GM19438 (cell line): ENCODE results near the gene FAM221B.

ENCODE experiments used
- ATAC-seq: cut with Tn5 transposase; IDR thresholded peaks from one replicate; pipeline ENCODE4 v1.9.1; 2021; ENCODE audit warnings: low read depth; ENCODE audit not compliant: unreplicated experiment

FAM221B gene, protein sequence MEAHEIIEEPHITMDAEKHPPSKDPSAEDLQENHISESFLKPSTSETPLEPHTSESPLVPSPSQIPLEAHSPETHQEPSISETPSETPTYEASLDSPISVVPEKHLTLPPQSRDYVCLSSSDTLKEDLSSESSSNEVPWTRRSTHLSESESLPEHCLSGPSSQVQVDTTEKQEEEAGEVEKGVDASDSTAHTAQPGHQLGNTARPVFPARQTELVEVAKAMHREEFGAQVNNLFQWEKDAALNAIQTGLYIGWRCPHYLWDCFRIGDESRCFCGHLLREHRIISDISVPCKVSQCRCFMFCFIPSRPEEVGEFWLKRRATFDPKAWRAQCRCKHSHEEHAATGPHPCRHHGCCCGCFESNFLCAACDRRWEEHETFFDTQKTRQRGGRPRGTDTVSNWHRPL

DNA sequence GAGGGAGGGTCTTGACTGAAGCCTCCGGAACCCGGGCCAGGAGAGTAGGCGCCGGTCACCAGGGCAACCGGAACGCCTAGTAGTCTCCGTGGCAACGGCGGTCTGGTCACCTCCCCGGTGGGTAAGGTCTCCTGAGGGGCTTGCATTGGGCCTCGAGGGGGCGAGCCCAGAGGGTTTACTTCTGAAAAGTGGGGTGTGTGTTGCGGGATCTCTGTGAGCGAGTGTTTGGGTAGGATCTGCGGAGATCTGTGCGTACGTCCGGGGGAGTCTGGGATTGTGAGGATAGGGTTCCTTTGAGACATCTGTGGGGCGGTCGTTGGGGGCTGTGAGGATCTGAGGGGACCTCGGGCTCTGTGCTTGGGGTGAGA, at the start of gene FAM221B:
TSS of gene FAM221B (minus strand) at position 17 of the 368 bp plus-strand sequence. CDS start 2,571 bp downstream, outside the sequence.
- no peak for ATAC-seq

DNA sequence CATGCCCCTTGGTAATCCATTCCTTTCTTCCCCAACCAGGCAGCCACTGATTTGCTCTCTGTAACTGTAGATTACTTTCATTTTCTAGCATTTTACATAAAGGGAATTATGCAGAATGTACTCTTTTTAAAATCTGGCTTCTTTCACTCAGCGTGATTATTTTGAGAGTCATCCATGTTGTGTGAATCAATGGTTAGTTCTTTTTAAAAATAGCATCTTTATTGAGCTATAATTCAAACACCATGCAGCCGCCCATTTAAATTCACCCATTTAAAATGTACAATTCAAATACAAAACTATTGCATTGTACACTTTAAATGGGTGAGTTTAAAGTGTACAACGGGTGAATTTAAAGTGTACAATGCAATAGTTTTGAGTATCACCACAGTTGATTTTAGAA, 44.0 kb upstream of the FAM221B start:
- ATAC-seq = no peak

DNA sequence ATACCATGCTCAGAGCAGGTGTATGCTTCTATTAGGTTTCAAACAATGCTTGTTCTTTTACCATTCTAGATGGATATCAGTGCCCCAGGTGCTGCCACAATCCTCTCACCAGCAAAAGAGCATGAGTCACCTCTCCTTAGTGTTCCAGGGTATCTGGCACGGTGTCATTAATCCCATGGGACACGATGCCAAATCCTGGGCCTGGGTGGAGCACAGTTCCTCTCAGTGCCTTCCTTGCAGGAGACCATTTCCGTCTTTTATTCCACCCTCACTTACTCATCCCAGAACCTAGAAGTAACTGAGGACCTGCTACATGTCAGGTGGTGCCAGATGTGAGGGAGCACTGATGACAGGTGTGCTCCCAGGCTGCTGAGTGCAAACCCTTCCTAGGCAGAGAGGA, 43.0 kb upstream of the FAM221B start:
- ATAC-seq = no peak

DNA sequence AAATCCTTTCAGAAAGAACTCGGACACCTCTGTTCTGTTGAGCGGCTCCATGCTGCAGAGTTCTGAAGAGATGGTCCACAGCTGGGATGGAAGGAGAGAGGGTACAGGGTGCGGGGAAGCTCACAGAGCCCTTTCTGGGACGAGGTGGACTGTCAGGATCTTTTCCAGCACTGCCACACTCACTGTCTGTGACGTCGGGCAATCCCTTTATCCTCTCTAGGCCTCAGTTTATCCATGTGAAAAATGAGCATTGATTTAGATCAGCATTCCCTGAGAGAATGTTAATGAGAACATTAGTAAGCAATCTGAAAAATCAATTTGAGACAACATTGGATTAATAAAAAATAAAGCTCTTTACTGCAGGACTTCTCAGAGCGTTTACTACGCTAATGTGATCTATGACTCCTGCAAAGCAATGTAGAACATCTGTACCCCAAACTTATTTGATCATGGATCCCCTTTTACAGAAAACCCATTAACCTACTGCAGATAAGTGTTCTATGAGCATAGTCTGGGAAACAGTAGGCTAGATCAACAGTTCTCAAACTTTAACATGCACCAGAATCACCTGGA, 41.9 kb upstream of the FAM221B start, which contains the start of gene OR13J1:
TSS of gene OR13J1 (minus strand) at position 51 of the 573 bp plus-strand sequence. CDS start at position 51, 0 bp downstream.
- ATAC-seq = no peak

DNA sequence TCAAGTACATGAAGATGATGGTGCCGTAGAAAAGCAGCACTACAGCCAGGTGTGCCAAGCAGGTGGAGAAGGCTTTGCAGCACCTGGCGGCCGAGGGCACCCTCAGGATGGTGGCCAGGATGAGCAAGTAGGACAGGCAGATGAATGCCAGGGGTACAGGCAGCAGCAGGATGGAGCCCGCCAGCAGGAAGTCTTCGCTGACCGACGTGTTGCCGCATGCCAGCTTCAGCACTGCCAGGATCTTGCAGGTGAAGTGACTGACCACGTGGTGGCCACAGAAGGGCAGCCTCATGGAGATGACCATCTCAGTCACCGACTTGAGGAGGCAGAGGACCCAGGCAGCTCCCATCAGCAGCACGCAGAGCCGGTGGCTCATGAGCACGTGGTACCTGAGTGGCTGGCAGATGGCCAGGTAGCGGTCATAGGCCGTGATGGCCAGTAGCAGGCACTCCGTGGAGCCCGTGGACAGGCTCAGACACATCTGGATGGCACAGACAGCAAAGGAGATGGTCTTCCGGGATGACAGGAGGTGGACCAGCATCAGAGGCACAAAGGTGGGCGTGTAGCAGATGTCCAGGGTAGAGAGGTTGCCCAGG, 41.2 kb upstream of the FAM221B start:
- no peak for ATAC-seq

DNA sequence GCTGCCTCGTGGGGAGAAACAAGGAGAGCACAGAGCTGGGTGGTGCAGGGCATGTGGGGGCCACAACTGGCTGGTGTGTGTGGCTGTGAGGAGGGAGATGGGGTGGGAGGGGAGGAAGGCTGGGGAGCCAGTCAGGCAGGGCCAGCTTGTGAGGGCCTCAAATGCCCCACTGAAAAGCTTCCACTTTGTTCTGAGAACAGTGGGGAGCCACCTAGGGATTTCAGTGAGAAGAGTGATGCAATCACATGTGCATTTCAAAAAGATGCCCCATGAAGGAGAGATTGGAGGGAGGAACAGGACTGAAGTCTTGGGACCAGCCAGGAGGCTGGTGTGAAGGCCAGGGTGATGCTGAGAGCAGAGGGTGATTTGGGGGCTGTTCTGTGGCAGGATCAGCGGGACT, 40.4 kb upstream of the FAM221B start:
- no peak for ATAC-seq

DNA sequence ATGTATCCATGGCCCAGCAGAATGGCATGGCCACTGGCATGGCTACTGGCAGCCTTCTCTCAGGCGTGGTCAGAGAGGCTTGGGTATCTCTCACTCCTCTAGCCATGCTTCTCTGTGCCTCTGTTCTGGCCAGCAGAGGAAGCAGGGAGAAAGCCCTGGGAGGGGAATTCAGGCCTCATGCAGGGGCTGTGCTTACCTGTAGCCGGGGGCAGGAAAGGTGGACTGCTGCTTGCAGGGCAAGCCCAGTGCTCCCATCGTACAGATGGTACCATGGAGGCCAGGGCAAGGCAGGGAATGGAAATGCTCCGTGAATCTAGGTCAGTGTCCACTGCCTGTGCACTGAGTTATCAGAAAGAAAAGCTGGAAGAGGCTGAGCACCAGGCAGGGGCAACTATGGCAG, 39.0 kb upstream of the FAM221B start:
- ATAC-seq = no peak

DNA sequence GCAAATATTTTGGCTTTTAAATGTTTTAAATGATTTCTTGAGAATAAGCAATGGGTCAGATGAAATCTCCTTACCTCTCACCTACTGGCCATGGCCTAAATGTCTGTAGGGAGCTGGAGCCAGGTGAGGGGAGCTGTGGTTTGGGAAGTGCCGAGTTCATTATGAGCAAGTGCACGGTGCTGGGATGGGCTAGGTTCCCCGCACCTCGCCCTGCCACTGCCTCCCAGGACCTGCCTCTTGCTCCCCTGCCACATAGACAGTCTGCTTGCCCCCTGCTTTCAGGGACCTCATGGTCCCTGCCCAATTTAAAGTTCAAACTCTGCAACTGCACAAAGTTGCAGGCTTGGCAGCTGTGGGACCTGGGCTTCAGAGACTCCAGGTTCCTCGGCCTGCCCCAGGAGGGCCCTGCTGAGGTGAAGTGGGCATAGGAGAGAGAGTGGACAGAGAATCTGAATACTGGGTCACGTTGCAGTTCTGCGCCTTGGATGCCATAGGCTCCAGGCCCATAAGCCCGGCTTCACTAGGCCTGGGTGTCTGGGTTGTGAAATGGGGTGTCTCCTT, 36.2 kb upstream of the FAM221B start:
- ATAC-seq = no peak

DNA sequence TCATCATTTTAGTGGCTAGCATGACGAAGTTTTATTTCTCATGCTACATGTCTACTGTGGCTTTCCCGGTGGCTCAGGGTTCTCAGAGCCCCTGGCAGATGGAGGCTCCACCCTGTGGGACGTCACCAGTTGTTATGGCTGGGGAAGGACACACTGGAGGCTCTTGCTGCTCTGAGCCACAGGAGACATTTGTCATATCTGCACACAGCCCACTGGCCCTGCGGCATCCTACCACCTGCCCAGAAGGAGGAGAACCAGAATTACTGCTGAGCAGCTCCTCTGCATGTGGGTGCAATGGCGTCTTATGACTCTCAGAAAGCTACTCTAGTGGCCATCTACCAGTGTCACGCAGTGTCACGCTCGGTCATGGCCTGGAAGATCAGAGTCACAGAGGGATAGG, 35.1 kb upstream of the FAM221B start:
- ATAC-seq = no peak

DNA sequence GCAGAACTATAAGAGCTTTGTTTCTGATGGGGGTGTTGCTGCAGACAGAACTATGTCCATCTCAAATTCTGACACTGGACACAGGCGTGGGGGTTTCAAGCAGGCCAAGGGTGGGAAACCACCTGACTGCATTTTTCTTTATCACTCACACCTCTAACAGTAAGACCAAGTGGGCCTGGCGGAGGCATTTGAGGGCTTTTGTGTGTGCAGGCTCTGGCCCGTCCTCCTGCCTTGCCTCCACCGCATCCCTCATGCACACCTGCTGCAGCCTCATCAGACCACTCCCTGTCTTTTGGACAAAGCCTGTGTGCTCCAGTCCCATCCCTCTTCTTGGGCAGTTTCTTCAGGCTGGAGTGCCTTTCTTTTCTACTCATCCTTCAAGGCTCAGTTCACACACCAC, 33.8 kb upstream of the FAM221B start:
- no peak for ATAC-seq

DNA sequence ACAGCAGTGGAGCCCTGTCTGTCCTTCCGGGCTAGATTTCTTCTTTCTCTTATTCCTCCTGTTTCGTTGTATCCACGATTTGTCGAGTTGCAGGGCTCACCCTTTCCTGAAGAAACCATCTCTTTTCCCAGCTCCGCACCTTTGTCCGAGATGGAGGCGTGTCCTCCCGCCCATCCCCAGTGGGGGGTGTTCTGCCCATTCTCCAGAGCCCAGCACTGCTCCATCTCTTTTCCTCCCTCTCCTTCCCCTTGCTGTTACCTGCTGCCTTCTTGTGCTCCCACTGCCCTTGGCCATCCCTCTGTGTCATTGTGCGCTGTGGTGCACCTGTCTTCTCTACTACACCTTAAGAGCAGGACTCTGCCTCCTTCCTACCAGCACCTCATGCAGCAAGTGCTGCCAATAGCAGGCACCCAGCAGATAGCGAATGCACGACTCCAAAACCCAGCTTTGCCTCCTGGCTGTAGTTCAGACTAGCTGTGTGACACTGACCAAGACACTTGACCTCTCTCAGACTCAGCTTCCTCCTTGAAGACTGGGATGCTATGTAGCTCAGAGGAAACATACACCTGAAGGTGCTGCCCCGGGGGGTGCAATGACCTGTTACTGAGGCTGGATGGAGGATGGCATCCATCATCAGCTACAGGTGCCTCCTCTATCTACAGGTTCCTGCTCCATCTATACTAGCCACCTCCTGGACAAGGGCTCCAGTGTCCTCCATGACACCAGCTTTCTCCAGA, 32.8 kb upstream of the FAM221B start:
- no peak for ATAC-seq

DNA sequence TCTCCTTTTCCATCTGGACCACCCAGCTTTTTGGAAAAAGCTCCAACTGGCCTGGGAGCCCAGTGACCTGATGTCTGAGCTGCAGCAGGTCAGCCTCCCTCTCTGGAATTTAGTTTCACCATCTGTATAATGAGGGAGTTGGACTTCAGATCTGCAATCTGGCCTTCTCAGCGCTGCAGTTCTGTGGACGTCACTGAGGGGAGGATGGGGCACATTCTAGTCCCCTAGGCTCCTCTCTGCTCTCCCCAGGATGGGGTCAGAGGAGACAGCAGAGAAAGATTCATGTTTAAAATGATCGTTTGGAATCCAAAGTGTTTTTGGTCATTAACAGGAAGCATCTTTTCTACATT, 31.4 kb upstream of the FAM221B start:
- no peak for ATAC-seq

DNA sequence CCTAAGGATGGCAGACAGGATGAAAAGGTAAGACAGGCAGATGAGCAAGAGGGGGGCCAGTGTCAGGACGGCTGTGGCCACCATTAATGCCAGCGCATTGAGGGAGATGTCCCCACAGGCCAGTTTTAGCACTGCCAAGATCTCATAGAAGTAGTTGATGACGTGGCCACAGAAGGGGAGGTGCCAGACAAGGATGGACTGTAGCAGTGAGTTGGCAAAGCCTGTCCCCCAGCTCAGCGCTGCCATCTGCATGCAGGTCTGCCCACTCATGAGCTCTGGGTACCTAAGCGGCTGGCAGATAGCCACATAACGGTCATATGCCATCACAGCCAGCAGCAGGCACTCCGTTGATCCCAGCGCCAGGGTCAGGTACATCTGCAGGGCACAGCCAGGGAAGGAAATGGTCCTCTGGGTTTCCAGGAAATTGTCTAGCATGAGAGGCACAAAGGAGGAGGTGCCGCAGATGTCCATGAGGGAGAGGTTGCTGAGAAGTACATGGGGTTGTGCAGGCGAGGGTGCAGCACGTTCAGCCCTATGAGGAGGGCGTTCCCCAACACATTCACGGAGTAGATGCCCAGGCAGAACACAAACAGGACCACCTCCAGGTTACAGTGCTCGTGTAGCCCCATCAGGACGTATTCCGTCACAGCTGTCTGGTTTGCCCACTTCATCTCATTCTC, 30.9 kb upstream of the FAM221B start:
- no peak for ATAC-seq

DNA sequence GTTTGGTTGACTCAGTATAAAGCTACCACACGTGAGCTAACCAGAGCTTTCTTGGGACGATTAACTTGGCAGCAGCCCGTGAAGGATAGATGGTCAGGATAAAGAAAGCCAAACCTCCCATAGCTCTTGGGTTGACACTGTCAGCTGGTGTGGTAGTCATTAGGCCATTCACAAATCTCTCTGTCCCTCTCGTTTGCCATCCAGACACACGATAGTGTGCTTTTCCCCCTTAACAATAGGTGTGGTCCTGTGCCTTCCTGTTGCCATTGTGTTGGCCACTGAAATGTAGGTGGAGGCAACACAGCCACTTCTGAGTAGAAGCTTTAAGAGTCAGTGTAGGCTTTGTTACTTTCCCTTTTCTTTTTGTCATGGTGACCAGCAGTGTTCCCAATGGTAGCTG, 29.9 kb upstream of the FAM221B start:
- ATAC-seq = no peak

DNA sequence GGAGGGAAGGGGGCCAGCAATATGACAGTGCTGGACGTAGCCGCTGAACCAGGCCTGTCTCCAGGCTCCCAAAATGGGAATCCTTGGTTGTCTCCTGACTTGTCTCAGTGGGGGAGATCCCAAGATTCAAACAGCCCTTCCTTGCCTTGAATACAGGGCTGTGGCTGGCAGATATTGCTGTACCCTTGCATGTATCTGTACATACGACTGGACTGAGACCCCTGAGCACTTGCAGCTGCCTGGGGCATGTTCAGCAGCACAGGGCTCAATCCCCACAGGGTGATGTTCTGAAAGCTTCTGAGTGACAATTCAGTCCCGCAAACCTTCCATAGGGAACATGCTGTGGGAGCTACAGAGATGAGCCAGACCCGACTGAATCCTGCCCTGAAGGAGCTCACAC, 28.4 kb upstream of the FAM221B start:
- no peak for ATAC-seq

DNA sequence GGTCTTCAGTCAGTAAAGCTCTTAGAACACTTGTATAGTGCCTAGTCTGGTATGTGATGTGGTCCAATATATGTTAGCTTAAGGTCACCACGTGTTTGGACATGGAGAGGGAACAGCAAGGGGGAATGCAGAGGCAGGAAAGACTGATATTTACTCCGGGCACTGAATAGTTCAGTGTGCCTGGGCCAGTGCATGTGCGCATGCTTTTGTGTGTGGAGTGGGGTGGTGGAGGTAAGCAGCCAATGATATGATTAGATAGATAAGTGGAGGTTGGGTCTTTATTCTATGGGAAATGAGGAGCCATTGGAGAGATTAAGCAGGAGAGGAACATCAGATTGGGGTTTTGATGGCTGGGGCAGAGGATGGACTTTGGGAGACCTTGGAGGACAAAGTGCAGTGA, 27.7 kb upstream of the FAM221B start:
- ATAC-seq = no peak

DNA sequence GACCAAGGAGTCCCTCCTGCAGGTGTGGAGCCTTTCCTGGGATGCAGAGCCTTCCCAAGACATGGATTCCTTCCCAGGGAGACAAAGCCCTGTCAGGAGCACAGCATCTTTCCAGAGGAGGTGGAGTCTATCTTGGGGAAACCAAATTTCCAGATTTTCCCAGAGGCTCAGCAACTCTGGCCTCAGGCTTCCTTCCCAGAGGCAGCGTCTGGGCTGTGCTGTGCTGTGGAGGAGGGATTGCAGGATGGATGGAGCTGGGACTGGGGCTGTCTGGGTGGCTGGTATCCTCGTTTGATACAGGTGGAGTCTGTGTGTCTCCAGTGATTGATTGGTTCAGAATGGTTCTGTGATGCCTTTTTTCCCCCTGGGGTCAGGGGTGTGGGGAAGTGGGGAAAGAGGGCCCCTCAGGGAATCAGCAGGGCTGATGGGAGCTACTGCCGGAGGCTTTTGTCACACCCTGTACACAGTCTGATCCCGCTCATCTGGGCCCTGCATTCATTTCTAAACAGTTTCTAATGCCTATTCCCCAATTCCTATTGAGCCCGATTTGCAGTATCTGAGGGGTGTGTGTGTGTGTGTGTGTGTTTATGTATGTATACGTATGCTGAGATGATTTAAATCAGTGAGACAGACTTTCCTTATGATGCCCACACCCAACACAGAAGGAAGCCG, 25.7 kb upstream of the FAM221B start:
- ATAC-seq = no peak

DNA sequence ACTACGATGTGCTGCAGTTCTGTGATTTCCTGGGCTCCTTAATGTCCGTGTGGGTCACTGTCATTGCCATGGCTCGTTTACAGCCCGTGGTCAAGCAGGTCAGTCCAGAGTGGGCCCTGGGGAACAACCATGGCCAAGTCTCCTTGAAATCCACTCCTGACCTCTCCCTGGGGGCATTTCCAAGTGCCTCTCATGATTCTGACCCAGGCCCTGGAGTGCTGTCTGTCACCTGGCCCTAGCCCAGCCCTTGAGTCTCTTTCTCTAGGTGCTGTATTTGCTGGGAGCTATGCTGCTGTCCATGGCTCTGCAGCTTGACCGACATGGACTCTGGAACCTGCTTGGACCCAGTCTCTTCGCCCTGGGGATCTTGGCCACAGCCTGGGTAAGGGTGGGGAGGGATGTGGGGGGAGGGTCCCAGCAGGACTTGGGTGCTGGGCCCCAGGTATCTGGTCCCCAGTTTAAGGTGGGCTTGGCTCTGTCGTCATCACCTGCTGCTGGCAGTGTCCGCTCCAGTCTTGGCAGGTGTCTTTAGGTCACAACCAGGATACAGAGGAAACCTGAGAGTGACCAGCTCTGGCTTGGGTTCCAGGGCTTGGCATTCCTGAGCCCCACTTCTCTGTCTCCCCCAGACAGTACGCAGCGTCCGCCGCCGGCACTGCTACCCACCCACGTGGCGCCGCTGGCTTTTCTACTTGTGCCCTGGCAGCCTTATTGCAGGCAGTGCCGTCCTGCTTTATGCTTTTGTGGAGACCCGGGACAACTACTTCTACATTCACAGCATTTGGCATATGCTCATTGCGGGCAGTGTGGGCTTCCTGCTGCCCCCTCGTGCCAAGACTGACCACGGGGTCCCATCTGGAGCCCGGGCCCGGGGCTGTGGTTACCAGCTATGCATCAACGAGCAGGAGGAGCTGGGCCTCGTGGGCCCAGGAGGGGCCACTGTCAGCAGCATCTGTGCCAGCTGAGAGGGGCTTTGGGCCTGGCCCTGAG, 24.6 kb upstream of the FAM221B start:
- no peak for ATAC-seq
